HG03442 (cell line): Measurements from ENCODE around the gene PRR12.
"Not testable (repeated sequence)": the region's sequence is repeated elsewhere in the genome, so short reads cannot be mapped to it uniquely, and the experiment has no call there.

ENCODE experiments used
- ATAC-seq: cut with Tn5 transposase; IDR thresholded peaks from one replicate; pipeline ENCODE4 v1.9.1; 2021; ENCODE audit warnings: mild to moderate bottlenecking, moderate library complexity; ENCODE audit not compliant: unreplicated experiment

Gene PRR12

DNA sequence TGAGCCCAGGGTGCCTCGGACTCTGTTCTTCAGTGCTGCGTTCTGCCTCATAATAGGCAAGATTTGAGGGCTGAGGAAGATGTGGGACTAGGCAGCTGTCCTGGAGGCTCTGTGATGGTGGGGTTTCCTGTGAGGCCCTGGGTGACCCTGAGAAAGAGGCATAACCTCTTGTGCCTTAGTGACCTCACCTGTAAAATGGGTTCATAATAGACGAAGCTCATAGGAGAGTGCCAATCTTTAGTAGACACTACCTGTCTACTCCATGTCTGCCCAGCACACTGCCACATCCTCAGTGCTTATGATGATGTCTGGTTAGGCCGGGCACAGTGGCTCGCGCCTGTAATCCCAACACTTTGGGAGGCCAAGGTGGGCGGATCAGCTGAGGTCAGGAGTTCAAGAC is 25.6 kb downstream of the PRR12 start:
- ATAC-seq = no peak

DNA sequence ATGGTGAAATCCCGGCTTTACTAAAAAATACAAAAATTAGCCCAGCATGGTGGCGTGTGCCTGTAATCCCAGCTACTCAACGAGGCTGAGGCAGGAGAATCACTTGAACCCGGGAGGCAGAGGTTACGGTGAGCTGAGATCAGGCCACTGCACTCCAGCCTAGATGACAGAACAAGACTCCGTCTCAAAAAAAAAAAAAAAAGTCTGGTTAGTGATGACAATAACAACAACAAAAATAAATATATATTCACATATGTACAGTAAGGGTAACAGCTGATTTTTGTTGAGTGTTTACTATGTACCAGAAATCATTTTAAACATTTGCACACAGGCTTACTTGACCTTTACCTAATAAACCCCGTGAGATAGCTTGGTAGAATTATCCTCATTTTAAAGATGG is 26.0 kb downstream of the PRR12 start:
- ATAC-seq = no peak

DNA sequence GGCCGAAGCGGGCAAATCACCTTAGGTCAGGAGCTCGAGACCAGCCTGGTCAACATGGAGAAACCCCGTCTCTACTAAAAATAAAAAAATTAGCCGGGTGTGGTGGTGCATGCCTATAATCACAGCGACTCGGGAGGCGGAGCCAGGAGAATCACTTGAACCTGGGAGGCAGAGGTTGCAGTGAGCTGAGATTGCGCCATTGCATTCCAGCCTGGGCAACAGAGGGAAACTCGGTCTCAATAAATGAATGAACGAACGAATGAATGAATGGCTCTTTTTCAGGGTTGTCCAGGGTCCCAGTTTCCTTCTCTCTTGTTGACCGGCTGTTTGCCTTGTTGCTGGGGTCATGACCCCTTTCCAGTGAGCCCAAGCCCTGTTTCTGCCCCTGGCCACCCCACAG is 26.9 kb downstream of the PRR12 start:
- not testable (repeated sequence) for ATAC-seq

DNA sequence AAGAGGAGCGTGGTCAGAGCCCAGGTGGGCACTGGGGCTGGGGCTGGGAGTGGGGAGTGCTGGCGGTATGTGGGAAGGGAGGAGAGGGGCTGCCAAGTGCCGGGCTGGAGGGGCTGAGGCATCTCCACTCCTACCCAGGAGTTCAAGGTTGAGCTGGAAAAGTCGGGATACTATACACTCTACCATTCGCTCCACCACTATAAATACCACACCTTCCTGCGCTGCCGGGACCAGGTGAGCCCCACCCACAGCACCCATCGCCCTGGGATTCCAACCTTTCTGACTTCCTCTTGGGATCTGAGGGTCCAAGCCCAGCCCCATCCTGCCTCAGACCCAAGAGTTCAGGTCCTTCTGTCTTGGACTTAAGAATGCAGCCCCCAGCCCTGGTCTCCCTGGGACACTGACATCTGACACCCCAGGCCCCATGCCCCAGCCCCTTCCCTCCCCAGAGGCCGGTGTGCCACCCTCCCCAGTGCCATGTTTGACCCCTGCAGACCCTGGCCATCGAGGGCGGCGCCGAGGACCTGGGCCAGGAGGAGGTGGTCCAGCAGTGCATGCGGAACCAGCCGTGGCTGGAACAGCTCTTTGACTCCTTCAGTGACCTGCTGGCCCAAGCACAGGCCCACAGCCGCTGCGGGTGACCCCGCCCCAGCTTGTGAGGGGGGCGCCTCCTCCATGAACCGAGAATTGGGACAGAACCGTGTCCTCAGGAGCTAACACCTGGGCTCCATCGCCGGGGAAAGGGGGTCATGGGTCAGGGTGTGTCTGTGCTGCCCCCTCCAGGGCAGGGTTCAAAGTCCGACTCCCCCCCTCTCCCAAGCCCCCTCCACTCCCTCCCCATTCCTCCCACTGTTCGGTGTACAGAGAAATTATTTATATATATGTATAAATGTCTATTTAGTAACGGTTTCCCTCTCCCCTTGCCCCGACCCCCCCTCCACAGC is 34.3 kb downstream of the PRR12 start:
- ATAC-seq = no peak

DNA sequence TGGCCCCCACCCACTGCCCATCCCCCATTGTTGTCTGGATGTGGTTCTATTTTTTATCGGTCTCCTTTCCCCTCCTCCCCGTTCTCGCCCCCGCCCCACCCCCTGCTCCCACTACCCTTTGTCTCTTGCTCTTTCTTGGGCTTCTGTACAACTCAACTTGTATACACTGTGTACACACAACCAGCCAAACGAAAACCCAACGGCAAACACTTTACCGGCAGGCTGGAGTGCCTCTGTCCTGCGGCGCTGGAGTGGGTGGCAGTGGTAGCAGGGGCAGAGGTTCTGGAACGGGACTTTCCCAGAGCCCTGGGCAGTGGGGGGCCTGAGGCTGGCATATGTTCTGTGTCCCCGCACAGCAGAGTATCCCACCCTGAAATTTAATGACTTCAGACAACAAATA is 35.2 kb downstream of the PRR12 start:
- no peak for ATAC-seq

DNA sequence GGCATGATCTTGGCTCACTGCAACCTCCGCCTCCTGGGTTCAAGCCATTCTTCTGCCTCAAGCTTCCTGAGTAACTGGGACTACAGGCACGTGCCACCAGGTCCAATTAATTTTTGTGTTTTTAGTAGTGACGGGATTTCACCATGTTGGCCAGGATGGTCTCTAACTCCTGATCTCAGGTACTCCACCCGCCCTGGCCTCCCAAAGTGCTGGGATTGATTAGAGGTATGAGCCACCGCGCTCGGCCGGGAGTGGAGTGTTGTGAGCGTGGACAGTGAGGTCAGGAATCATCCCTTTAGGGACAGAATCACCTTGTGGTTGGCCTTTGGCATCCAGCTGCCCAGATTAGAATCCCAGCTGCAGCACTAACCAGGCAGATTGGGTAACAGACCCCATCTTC is 38.7 kb downstream of the PRR12 start:
- no peak for ATAC-seq

DNA sequence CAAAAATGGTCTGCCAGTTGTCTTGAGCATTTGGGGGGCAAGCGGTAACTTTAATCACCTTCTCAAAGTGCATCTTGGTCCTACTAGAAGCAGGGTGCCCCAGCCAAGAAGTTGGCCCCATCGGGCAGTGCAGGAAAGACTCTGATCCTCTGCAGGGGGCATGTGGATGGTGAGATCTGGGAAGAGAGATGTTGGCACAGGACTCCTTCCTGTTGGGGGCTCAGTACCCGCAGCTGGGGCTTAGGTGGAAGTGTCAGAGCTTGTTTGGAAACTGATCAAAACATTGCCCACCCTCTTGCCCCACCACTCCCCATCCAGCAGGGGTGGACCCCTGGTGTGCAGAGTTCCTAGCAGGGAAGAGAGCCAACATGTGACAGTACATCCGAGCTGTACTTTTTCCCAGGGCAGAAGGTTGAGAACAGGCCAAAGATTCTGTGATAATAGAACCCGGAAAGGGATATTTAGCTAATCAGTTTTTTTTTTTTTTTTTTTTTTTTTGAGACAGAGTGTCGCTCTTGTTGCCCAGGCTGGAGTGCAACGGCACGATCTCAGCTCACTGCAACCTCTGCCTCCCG is 40.1 kb downstream of the PRR12 start:
- ATAC-seq = no peak

DNA sequence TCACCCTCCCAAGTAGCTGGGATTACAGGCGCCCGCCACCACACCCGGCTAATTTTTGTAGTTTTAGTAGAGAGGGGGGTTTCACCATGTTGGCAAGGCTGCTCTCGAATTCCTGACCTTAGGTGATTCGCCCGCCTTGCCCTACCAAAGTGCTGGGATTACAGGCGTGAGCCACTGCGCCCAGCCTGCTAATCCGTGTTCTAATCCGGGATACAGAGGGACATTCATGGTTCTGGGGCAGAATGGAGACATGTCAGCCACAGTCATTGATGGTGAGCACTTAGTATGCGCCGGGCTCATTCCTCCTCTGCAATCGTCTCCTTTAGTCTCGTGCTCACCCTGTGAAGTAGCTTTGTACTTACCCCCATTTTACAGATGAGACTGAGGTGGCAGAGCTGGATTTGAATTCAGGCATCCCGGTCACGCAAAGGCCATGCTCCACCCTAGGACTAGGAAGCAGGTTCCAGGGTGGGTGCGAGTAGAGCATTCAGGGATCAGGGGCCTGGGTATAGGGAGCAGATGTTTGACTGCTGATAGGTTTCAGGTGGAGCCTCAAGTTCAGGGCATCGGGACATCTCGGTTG is 40.7 kb downstream of the PRR12 start:
- ATAC-seq = no peak

DNA sequence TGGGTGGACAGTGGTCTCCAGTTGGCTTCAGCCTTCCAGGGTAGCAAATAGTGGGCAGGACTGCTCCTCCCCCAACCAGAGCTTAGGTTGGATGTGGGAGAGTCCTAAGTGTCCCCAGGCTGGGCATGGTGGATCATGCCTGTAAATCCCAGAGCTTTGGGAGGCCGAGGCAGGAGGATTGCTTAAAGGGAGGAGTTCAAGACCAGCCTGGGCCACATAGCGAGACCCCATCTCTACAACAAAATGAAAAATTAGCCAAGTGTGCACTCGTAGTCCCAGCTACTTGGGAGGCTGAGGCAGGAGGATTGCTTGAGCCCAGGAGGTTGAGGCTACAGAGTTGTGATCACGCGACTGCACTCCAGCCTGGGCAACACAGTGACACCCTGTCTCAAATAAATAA is 41.6 kb downstream of the PRR12 start:
- ATAC-seq = no peak

DNA sequence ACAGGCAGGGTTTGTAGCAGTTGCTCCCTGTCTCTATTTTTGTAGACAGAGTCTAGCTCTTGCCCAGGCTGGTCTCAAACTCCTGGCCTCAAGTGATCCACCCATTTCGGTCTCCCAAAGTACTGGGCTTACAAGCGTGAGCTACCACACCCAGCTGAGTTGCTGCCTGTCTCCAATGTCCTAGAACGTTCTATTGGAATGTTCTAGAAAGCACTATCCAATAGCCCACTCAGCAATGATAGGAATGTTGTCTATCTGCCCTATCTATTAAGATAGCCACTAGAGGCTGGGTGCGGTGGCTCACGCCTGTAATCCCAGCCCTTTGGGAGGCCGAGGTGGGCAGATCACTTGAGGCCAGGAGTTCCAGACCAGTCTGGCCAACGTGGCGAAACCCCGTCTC is 42.3 kb downstream of the PRR12 start:
- ATAC-seq = not testable (repeated sequence)

DNA sequence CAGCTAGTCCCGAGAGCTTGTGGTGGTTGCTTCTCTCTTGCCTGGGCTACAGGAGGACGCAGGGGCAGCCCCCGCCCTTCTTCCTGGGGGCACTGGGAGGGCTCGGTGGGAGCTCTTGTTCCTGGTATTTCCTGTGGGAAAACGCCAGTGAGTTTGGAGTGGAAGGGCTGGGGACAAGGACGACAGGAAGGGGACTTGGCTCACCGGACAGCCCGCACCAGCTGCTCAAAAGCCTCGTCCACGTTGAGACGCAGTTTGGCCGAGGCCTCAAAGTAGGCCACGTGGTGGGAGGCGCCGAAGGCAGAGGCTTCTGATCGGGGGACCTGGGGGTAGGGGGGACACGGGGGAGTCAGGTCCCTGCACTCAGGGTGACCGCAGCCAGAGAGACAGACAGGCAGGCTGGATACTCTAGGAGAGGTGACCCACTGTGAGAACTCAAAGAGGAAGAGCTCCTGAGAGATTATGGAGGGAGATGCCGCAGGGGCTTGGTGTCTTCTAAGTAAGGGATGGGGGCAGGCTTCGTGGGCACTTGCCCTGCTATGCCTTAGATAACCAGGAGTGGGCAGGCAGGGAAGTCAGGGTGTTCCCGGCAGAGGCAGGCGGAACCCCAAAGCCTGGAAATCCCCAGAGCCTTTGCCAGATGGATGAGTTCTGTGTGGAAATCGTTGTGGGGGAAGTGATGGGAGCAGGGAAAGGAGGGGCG is 44.7 kb downstream of the PRR12 start:
- no peak for ATAC-seq

DNA sequence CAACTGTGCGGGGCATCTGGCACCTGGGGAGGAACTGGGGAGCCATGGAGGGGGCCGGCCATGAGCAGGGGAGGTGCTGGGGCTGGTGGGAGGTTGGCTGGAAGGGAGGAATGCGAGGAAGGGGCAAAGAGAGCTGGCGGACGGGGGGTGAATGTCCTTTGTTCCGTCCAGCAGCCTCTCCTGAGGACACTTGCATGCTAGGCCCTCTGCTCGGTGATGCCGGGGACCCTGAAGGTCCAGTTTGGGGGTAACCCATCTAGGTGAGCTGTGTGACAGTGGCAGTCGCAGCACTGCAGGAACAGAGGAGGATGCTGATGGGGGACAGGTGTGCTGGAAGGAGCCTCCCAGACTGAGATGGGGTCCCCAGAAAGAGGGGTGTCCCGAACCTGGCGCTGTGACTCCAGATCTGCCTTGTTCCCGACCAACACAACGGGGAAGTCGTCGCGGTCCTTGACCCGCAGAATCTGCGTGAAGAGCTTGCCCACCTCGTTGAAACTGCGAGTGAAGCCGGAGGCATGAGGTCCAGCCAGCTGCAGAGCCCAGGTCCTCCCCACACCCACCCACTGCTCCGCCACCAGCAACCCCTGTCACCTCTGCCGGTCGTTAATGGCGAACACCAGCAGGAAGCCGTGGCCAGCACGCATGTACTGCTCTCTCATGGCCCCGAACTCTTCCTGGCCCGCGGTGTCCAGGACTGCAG is 45.4 kb downstream of the PRR12 start:
- no peak for ATAC-seq

DNA sequence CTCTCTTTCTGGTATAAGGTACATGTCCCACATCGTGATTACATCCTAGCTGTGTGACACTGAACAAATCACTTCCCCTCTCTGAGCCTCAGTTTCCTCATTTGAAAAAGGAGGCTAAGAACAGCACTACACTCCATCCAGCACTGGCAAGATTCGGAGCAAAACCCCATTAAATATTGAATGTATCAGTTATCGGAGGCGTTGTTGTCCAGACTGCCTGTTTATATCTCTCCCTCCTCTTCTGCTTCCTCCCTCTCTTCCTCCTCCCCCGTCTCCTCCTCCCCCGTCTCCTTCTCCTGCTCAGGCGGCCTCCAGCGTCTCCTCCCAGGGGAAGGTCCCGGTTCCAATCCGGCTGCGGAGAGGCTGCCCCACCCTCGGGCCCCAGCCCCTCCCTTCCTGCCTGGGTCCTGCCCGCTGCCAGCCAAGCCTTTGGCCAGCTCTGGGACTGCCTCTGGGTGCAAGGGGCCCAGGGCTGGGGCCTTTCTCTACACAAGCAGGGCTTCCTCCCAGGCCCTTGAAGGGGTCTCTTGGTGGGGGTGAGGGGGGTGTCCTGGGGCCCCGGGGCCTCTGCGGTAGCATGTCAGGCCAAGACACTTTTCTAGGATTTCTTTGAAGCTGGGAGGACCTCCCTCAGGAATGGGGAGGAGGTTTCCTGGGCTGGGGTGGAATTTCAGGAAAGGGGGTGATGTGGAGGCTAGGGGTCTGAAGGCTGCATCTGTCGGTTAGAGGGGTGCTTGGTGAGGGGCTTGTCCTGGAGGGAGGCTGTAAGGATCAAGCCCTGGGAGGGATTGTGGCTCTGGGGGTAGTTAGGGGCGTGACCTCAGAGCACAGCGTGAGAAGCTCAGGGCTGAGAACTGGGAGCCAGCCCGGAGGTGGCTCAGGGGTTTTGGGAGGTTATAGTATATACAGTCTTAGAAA is 47.1 kb downstream of the PRR12 start:
- no peak for ATAC-seq

DNA sequence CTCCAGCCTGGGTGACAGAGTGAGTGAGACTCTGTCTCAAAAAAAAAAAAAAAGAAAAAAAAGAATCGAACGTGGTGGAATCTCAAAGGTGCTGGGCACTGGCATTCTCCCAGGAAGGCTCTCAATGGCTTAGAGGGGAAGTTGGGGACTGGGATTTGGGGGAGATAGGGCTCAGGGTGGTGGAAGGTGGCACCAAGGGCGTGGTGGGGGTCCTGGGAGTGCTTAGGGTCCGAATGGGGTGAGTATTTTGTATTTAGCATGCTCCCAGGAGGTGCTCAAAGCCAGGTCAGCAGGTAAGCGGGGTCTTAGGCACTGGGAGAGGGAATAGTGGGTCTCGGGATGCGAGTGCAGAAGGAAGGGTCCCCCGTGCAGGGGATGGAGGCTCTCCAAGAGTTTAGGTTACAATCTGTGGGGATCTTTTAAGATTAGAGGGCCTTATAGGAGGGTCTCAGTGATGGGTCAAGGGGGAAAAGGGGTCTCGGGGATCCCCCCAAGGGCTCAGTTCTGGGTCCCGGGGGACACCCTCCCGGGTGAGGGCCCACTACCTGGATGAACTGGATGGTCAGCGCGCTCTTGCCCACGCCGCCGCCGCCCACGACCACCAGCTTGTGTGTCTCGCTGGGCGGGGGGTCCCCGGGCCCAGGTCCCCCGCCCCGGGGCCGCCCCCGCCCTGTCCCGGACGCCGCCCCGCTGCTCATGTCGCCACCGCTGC is 48.6 kb downstream of the PRR12 start:
- no peak for ATAC-seq

DNA sequence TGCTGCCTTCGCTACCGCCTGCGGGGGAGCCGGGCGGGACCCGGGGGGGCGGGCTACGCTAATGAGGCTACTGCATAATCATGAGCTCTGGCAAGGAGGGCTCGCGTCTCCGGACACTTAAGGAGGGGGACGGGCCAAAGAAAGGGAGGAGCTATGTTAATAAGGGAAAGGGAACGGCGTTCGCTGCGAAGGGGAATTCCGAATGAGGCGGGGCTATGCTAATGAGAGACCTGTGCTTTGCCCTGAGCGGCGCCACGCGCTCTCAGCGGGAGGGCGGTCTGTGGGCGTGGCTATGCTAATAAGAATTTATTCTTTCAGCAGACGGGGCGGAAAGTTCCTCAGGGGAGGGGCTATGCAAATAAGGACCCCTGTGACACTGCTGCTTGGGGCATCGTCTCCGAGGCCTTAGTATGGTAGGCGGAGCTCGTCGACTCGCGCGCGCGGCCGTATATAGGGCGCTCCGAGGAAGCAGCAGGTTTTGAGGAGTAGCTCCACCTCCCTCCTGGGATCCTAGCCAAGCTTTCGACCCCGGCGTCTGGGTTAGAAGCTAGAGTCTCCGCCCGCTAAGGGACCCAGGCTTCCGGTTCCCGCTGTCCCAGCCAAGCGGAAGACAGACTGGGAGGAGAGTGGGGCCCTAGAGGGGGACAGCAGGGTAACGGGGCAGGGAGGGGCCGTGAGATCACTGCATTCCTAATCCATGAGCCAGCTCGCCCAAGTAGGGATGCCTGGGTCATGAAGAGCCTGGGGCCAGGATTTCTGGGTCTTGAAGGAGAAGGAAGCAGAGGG is 49.3 kb downstream of the PRR12 start, which contains the start of gene RRAS:
TSS of gene RRAS (minus strand) at position 31 of the 786 bp plus-strand sequence. CDS start 45 bp downstream, outside the sequence.
- peak; percentile 54 for ATAC-seq

DNA sequence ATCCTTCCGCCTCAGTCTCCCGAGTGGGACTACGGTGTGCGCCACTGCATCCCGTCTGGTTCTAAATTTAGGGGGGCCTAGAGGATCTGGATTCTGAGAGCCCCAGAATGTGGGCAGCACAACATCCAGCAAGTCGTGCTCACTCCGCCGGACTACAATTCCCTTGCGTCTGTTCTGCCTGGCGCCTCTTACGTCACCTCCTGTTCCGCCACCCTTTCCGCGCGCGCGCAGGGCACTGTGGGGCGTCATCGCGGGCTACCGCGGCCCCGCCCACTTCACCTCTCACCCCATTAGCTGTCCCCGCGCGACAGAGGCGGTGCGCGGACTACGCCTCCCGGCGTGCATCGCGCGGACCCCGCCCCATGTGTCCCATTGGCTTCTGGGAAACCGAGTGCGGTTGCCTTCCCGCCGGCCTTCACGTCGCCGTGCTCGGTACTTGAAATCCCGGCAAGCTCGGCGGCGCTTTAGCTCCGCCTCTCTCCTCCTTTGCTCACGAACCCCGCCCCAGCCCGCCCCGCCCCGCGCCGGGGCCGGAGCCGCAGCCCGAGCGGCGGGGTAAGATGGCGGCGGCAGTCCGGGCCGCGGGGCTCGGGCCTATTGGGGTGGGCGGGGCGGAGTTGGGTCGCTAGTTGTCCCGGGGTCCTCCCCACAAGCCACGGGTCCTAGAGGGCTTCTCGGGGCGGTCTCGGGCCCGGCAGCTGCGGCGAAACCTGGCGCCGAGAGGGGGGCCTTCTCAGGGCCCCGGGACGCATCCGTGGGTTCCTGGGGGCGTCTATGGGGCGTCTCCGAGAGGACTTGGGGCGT is 50.9 kb downstream of the PRR12 start, which contains the start of gene SCAF1:
TSS of gene SCAF1 (plus strand) at position 522 of the 804 bp plus-strand sequence. CDS start 2,818 bp downstream, outside the sequence.
- peak; percentile 67 for ATAC-seq

DNA sequence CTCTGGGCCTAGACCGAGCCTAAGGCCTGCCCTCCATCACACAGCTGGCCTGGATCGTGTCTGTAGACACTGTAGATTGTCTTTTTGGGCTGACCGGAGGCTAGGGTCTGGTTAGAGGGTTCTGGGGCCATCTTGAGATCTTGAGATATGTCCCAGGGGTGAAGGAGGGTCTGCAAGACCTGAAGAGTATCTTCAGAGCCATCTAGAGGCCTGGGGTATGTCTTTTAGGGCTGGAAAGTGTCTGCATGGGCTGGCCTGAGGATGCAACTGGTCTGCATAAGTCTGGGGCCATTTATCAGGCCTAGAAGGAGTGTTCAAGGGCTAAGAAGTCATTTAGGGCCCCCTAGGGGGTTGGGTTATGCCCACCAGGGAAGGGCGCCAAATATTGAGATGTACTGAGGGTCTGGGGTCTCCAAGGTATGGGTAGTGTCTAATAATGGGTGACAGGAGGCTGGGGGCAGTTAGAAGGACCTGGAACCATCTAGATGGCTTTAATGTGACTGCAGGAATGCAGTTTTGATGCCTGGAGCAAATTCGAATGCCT is 51.6 kb downstream of the PRR12 start:
- ATAC-seq = no peak
